ENCODE results near the gene YBEY. TPM values are rescaled to one million over a fixed set of nuclear protein-coding genes. Genes with fewer than 3 reads are reported as not detected.

YBEY gene
- total and polyA plus RNA-seq, 7 experiments from 2014 or later = 8.8 to 20.1 (median 15.6) TPM

Other genes with a start within 250 kb of the YBEY start
- 10 to 100 TPM in 4 of 5 experiments, 1 to 10 TPM in 1; 3.1 to 47.7 (median 40.3) TPM for gene COL6A2, start 188.2 kb upstream of the YBEY start, total RNA-seq
- 1 to 10 TPM; 1.7 to 4.4 TPM for gene COL6A2, start 188.2 kb upstream of the YBEY start, polyA plus RNA-seq
- gene FTCD, start 130.8 kb upstream of the YBEY start, total RNA-seq = 1 to 10 TPM in 3 of 5 experiments, under 1 TPM in 2; 0.29 to 5.7 (median 2.0) TPM
- gene FTCD, start 130.8 kb upstream of the YBEY start, polyA plus RNA-seq = not detected
- 10 to 100 TPM in 3 of 5 experiments, 1 to 10 TPM in 2; 3.7 to 17.9 (median 11.4) TPM for gene SPATC1L, start 101.9 kb upstream of the YBEY start, total RNA-seq
- gene SPATC1L, start 101.9 kb upstream of the YBEY start, polyA plus RNA-seq = 10 to 100 TPM in 1 of 2 donors, 1 to 10 TPM in 1; 7.7 to 17.1 TPM
- gene LSS, start 57.6 kb upstream of the YBEY start, total RNA-seq = 10 to 100 TPM; 41.3 to 64.4 (median 44.9) TPM
- 10 to 100 TPM; 10.7 to 15.2 TPM for gene LSS, start 57.6 kb upstream of the YBEY start, polyA plus RNA-seq
- gene MCM3AP, start 731 bp upstream of the YBEY start, total RNA-seq = 100 to 1,000 TPM; 121 to 175 (median 144) TPM
- gene MCM3AP, start 731 bp upstream of the YBEY start, polyA plus RNA-seq = 10 to 100 TPM; 37.3 to 90.6 TPM
- 10 to 100 TPM in 1 of 5 experiments, 1 to 10 TPM in 4; 5.0 to 38.4 (median 9.0) TPM for gene C21orf58, start 37.5 kb downstream of the YBEY start, total RNA-seq
- gene C21orf58, start 37.5 kb downstream of the YBEY start, polyA plus RNA-seq = 1 to 10 TPM in 1 of 2 donors, under 1 TPM in 1; 0.59 to 1.0 TPM
- gene PCNT, start 37.8 kb downstream of the YBEY start, total RNA-seq = 10 to 100 TPM; 53.3 to 68.2 (median 56.2) TPM
- gene PCNT, start 37.8 kb downstream of the YBEY start, polyA plus RNA-seq = 10 to 100 TPM; 13.7 to 29.6 TPM
- 100 to 1,000 TPM in 4 of 5 experiments, 10 to 100 TPM in 1; 54.7 to 118 (median 108) TPM for gene DIP2A, start 172.5 kb downstream of the YBEY start, total RNA-seq
- 10 to 100 TPM; 16.9 to 22.9 TPM for gene DIP2A, start 172.5 kb downstream of the YBEY start, polyA plus RNA-seq

All from naive thymus-derived CD4-positive, alpha-beta T cell (primary cell).